ENCODE results near the gene KCTD17.

- TF ChIP-seq, protein P1, sequence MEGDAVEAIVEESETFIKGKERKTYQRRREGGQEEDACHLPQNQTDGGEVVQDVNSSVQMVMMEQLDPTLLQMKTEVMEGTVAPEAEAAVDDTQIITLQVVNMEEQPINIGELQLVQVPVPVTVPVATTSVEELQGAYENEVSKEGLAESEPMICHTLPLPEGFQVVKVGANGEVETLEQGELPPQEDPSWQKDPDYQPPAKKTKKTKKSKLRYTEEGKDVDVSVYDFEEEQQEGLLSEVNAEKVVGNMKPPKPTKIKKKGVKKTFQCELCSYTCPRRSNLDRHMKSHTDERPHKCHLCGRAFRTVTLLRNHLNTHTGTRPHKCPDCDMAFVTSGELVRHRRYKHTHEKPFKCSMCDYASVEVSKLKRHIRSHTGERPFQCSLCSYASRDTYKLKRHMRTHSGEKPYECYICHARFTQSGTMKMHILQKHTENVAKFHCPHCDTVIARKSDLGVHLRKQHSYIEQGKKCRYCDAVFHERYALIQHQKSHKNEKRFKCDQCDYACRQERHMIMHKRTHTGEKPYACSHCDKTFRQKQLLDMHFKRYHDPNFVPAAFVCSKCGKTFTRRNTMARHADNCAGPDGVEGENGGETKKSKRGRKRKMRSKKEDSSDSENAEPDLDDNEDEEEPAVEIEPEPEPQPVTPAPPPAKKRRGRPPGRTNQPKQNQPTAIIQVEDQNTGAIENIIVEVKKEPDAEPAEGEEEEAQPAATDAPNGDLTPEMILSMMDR (IDR thresholded peaks at IDR 0.05) = peak in 1 of 3 donors; percentile 97
- TF ChIP-seq POLR2A (IDR thresholded peaks at IDR 0.05) (no peak), POLR2AphosphoS5 (IDR thresholded peaks at IDR 0.05) (no peak)
These were observed 32.0 kb upstream of the KCTD17 start, which contains the start of the genes MPST and TST for GRCh38 chr22:37019309-37020191.
